Activated T-helper 1 cell treated with anti-CD3 and anti-CD28 coated beads, Interleukin-12 subunit alpha, Interleukin-12 subunit beta, Interleukin-2, Interleukin-4 antibody, amounts not matched to agents 30 ng/mL and 10 ng/mL and 1 ng/mL, durations not matched to agents 14 hours and 24 hours and 36 hours (primary cell): ENCODE measurements around the gene CLDN15. TPM values are rescaled to one million over a fixed set of nuclear protein-coding genes. Genes with fewer than 3 reads are reported as not detected.
"Not testable (repeated sequence)": the region's sequence is repeated elsewhere in the genome, so short reads cannot be mapped to it uniquely, and the experiment has no call there.

ENCODE experiments used
- DNase-seq: peaks from one replicate; pipeline ENCODE4 v3.0.0; 2021; ENCODE audit warnings: low spot score
- H3K27ac Mint-ChIP-seq: one replicate; pipeline ENCODE4 v1.8.0; 2021; ENCODE audit warnings: mild to moderate bottlenecking, mixed read lengths
- H3K27me3 Mint-ChIP-seq: one replicate; pipeline ENCODE4 v1.8.0; 2022; ENCODE audit warnings: mild to moderate bottlenecking, moderate library complexity, mixed read lengths; ENCODE audit not compliant: insufficient read depth
- H3K36me3 Mint-ChIP-seq: one replicate; pipeline ENCODE4 v1.8.0; 2021; ENCODE audit warnings: low read depth, mixed read lengths
- H3K4me1 Mint-ChIP-seq: one replicate; pipeline ENCODE4 v1.8.0; 2021; ENCODE audit warnings: low read depth, mixed read lengths
- H3K4me3 Mint-ChIP-seq: one replicate; pipeline ENCODE4 v1.8.0; 2021; ENCODE audit warnings: mild to moderate bottlenecking, moderate library complexity, mixed read lengths
- H3K9me3 Mint-ChIP-seq: one replicate; pipeline ENCODE4 v1.8.0; 2021; ENCODE audit warnings: mixed read lengths
- intact Hi-C: fragments of 100-400 bp; cut with micrococcal nuclease; formaldehyde crosslinking; loops from one replicate; pipeline ENCODE4 v1.15.1; 2024
- total RNA-seq: library from RNA; stranded (reverse); gene quantifications from 2 replicates; pipeline ENCODE4 v1.2.3, GENCODE V29; 2022

CLDN15 gene
- total RNA-seq, 1 donor from 2014 or later, result 19.0 TPM

DNA sequence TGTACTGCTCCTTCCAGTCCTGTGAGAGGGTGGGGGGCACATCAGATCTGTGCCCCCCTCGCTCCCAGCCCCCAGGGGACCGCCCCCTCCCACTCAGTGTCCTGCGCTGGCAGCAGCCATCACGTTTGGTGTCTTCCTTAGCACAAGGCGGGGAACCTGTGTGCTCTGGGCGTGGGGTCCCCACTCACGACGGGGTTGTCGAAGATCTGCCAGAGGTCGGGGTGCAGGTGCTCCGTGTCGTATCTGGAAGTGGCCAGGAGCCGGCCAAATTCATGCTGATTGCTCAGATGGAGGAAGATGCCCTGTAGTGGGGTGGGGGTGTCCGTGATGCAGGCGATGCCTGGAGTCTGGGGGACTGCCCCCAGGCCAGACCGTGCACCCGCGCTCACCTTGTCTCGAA lies 27.5 kb downstream of the CLDN15 start:
- Mint-ChIP-seq H3K4me3 (no peak overlapping the region), H3K9me3 (no peaks in the 10 kb centered on the region), H3K4me1 (no peaks in the 10 kb centered on the region), H3K36me3 (peaks cover 13% of the 10 kb centered on the region), H3K27ac (no peak overlapping the region), H3K27me3 (no peaks in the 10 kb centered on the region)
- intact Hi-C loops, result no loop called here
- no peak for DNase-seq

DNA sequence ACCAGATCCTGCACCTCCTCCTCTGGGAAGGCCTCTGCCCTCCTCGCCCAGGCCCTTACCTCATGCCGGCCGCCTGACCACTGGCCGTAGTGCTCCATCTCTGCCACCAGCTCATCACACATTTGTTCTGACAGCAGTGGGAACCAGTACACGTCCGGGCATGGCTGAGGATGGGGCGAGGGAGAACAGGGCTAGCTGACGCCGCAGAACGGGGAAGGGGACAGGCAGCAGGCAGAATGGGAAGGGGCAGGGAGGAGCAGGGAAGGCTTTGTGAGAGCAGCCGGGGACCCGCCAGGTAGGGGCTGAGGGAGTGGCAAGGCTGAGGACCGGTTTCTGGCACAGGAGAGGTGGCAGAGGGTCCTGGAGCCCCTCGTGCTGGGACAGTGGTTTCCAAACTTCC lies 28.8 kb downstream of the CLDN15 start:
- no peak for DNase-seq
- Mint-ChIP-seq H3K27ac (no peak overlapping the region), H3K4me3 (no peak overlapping the region), H3K4me1 (peaks cover 6% of the 10 kb centered on the region), H3K27me3 (peaks cover under 1% of the 10 kb centered on the region), H3K36me3 (peaks cover 9% of the 10 kb centered on the region), H3K9me3 (no peaks in the 10 kb centered on the region)
- intact Hi-C loops, result no loop called here

DNA sequence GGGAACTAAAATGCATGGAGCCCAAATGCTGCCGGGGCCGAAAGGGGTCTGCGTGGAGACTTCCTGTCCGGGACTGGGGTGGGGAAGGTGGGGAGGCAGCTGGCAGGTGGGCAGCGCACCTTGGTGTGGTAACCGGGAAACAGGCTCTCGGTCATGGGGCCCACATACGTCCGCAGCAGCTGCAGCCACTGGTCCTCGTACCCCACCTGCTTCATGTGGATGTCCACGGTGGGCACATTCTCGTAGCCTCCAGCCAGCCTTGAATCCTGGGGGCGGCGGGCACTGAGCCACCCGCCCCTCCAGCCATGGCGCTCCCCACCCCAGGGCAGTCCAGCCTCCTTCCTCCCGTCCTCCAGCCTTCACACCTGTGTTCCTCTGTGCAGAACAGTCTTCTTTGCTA lies 30.1 kb downstream of the CLDN15 start:
- peaks cover 9% of the 10 kb centered on the region for H3K27me3 Mint-ChIP-seq

DNA sequence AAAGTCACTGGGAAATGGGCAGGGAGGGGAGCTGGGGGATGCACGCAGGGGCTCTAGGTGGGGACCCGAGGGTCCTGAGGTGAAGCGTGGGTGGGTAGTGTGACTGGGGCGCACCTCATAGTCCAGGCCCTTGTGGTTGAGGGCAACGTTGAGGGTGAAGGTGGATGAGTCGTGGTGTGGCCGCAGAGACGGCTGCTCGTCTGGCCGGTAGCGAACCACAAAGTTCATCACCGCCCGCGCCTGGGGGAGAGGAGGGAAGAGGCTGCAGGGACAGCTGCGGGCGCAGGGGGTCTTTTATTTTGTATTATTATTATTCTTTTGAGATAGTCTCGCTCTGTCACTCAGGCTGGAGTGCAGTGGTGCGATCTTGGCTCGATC lies 30.9 kb downstream of the CLDN15 start:
- intact Hi-C loops, result no loop called here
- H3K4me1 Mint-ChIP-seq, result peaks cover 8% of the 10 kb centered on the region
- no peaks in the 10 kb centered on the region for H3K9me3 Mint-ChIP-seq
- no peak overlapping the region for H3K4me3 Mint-ChIP-seq
- peaks cover 9% of the 10 kb centered on the region for H3K36me3 Mint-ChIP-seq
- peaks cover 10% of the 10 kb centered on the region for H3K27me3 Mint-ChIP-seq
- no peak for DNase-seq
- no peak overlapping the region for H3K27ac Mint-ChIP-seq

More for the DNA sequence above, 30.1 kb downstream of the CLDN15 start:
- no peaks in the 10 kb centered on the region for H3K9me3 Mint-ChIP-seq
- H3K27ac Mint-ChIP-seq, result no peak overlapping the region
- intact Hi-C loops, result no loop called here
- peaks cover 8% of the 10 kb centered on the region for H3K4me1 Mint-ChIP-seq
- DNase-seq, result no peak
- H3K4me3 Mint-ChIP-seq, result no peak overlapping the region
- peaks cover 9% of the 10 kb centered on the region for H3K36me3 Mint-ChIP-seq

DNA sequence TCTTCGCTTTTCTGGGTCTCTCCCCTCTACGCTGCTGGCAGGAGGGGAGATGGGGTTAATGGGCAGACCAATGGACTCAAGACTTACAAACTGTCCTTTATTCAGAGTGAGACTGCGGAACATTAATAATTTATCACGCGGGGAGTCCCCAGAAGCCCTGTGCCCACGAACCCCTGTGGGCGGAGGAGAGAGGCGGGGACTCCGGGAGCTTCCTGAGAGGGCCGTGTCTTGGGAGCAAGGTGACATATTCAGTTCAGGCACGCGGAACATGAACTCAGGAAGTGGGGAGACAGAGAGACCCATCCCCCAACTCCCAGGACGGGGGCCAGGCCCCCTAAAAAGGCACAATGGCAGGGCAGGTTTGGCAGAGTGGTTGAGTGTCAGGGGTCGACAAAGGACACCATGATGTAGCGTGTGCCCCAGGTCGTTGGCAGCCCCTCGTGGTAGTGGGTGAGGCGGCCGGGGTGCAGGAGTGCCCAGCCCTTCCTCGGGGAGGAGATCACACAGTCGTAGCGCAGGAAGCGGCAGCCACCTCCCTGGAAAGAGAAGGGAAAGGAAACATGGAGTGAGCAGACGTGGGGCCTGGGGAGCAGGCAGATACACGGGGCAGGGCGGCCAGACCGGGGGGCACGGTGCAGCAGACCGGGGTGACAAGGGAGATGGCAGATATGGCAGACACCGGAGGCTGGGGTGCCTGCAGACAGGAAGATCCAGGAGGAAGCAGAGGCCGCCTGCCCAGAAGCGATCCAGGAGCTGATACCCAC lies 31.5 kb downstream of the CLDN15 start:
- Mint-ChIP-seq H3K9me3 (no peaks in the 10 kb centered on the region), H3K27ac (no peak overlapping the region), H3K36me3 (peaks cover 9% of the 10 kb centered on the region)

DNA sequence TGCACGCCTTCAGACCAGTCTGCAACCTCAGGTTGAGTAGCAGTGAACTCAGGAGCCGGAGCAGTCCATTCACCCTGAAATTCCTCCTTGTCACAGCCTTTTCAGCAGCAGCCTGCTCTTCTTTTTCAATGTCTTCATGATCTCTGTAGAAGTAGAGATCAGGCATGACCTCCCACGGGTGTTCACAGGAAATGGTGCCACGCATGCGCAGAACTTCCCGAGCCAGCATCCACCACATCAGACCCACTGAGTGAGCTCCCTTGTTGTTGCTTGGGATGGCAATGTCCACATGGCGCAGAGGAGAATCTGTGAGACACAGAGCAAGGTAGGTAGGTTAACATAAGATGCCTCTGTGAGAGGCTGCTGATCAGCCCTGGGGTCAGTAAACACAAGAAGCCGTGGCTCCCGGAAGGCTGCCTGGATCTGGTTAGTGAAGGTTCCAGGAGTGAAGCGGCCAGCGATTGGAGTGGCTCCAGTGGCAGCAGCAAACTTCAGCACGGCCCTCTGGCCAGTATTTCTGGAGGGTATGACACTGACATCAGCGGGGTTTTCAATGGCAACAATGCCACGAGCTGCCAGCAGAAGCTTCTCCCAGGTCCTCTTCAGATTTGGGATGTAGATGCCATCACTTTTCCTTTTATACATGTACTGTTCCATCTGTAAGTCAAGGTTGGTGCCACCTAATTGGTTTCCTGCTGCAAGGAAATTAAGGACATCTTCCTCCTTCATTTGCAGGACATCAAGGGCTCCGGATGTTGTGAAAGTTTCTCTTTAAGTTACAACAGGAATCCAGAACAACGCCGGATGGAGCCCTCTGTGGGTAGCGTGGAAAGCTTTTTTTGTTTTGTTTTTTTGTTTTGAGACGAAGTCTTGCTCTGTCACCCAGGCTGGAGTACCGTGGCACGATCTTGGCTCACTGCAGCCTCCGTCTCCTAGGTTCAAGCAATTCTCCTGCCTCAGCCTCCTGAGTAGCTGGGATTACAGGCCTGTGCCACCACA lies 33.6 kb downstream of the CLDN15 start:
- Mint-ChIP-seq H3K27me3 (peaks cover 23% of the 10 kb centered on the region), H3K27ac (peak overlapping the region; percentile 78), H3K4me3 (peak overlapping the region; percentile 65)
- DNase-seq, result peak; percentile 11
- H3K36me3 Mint-ChIP-seq, H3K4me1 Mint-ChIP-seq, intact Hi-C loops, H3K9me3 Mint-ChIP-seq: not testable (repeated sequence)

More for the DNA sequence above, 31.5 kb downstream of the CLDN15 start:
- Mint-ChIP-seq H3K4me3 (no peak overlapping the region), H3K27me3 (peaks cover 13% of the 10 kb centered on the region), H3K4me1 (peaks cover 8% of the 10 kb centered on the region)
- intact Hi-C loops, result no loop called here
- no peak for DNase-seq

DNA sequence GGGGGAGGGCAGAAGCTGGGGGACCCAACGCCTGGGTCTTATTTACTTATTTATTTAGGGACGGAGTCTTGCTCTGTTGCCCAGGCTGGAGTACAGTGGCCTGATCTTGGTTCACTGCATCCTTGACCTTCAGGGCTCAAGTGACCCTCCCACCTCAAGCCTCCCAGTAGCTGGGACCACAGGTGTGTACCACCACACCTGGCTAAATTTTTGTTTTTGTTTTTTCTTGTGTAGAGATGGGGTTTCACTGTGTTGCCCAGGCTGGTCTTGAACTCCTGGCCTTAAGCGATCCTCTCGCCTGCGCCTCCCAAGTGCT lies 35.0 kb downstream of the CLDN15 start:
- Mint-ChIP-seq H3K9me3 (no peaks in the 10 kb centered on the region), H3K27me3 (peaks cover 25% of the 10 kb centered on the region), H3K36me3 (no peaks in the 10 kb centered on the region), H3K4me3 (no peak overlapping the region), H3K4me1 (peaks cover 8% of the 10 kb centered on the region), H3K27ac (no peak overlapping the region)
- intact Hi-C loops, result no loop called here
- DNase-seq, result no peak

DNA sequence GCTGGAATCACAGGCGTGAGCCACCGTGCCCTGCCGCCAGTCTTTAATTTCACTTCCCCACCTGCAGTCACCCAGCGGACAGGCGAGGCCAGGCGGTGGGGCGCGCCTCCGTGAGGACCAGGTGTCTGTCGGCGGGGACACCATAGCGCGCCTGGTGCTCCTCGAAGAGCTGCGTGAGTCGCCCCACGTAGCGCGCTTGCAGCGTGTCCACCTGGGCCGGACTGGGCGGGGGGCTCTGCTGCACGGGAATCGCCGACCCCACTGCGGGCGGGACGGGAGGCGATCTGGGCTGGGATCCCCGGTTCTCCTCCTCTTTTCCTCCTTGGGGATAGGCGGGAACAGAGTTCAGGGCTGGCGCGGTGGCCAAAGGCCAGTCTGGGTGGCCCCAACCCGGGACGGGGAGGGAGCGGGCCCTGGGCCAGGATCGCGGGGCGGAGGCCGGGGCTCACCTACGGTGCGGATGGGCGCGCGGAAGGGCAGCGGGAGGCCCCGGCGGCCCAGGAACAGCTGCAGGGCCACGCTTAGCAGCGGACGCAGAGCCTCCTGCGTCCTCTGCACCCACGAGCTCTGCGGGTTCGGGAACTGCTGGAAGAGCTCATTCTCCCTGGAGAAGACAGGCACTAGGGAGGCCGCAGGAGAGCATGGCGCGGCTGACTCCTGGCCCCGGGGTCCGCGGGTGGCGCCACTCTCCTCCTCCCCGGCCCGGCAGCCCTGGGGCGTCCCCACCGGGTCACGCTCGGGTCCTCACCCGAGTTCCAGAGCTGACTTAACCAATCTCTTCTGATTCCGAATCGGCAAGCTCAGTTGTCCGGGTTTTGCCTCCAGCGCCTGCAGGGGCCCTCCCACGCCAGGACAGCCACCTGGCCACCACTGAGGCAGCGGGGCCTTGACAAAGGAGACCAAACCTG lies 35.7 kb downstream of the CLDN15 start:
- Mint-ChIP-seq H3K4me1 (peaks cover 8% of the 10 kb centered on the region), H3K4me3 (no peak overlapping the region)

DNA sequence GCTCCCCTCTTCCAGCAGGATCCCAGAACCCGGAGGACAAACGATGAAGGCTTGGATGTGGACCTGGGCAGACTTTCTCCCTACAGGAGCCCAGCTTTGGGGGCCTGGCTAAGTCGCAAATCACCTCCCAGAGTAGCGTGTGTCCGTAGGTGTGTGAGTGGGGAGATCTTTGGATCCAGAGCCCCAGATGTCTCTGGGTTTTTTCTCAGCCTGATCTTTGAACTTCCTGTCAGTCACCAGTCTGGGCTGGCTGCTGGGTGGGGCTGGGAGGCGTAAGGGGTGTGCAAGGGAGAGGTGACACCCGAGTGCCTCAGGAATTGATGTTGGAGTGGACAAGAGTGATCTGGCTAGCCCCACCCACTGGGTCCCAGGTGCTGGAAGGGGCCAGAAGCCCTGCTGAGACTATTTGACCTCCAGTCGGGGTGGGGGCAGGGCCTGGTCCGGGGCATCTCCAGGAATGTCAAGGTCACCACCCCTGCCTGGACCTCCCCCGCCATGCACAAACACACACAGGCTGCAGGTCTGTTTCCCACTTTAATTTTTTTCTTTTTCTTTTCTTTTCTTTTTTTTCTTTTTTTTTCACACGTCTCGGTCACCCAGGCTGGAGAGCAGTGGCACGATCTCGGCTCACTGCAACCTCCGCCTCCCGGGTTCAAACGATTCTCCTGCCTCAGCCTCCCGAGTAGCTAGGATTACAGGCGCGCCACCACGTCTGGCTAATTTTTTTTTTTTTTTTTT lies 36.6 kb downstream of the CLDN15 start, which contains the start of gene MOGAT3:
Gene MOGAT3 (minus strand): TSS at position 175 of the 738 bp plus-strand sequence. CDS start 182 bp downstream, outside the sequence.
- H3K27me3 Mint-ChIP-seq, result peaks cover 29% of the 10 kb centered on the region
- intact Hi-C loops, result no loop called here
- H3K4me1 Mint-ChIP-seq, result peaks cover 8% of the 10 kb centered on the region
- H3K9me3 Mint-ChIP-seq, result no peaks in the 10 kb centered on the region
- no peak for DNase-seq
- H3K36me3 Mint-ChIP-seq, result no peaks in the 10 kb centered on the region
- H3K4me3 Mint-ChIP-seq, result no peak within 1 kb of the TSS
- no peak within 1 kb of the TSS for H3K27ac Mint-ChIP-seq

More for the DNA sequence above, 35.7 kb downstream of the CLDN15 start:
- Mint-ChIP-seq H3K9me3 (no peaks in the 10 kb centered on the region), H3K27me3 (peaks cover 29% of the 10 kb centered on the region), H3K27ac (no peak overlapping the region), H3K36me3 (no peaks in the 10 kb centered on the region)
- intact Hi-C loops, result no loop called here
- no peak for DNase-seq

DNA sequence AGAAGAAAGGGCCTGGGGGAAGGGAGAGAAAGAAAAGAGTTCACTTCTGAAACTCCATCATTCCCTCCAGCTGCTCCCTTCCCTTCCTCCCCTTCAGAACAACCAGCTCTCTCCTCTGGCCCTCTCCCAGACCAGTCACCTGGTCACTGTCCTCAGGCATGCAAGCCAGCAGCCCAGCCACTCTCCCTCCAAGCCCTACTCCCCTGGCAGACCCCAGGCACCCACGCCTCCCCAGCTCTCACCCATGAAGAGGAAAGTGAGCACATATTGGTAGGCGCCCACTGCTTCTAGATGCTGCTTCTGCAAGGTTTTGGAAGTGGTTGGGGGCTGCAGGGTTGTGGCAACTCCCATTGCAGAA lies 37.1 kb downstream of the CLDN15 start:
- intact Hi-C loops, result no loop called here
- Mint-ChIP-seq H3K27ac (no peak overlapping the region), H3K4me1 (peaks cover 8% of the 10 kb centered on the region), H3K36me3 (no peaks in the 10 kb centered on the region), H3K9me3 (no peaks in the 10 kb centered on the region), H3K27me3 (peaks cover 29% of the 10 kb centered on the region), H3K4me3 (no peak overlapping the region)
- DNase-seq, result no peak

DNA sequence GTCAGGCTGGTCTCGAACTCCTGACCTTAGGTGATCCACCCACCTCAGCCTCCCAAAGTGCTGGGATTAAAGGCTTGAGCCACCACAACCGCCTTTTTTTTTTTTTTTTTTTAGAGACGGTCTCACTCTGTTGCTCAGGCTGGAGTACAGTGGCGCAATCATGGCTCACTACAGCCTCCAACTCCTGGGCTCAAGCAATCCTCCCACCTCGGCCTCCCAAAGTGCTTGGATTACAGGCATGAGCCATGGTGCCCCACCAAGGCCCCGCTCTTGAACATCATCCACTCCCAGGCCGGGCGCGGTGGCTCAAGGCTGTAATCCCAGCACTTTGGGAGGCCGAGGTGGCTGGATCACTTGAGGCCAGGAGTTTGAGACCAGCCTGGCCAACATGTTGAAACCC lies 38.1 kb downstream of the CLDN15 start:
- H3K36me3 Mint-ChIP-seq, H3K4me1 Mint-ChIP-seq, intact Hi-C loops, H3K27ac Mint-ChIP-seq, DNase-seq, H3K9me3 Mint-ChIP-seq, H3K4me3 Mint-ChIP-seq: not testable (repeated sequence)
- peaks cover 29% of the 10 kb centered on the region for H3K27me3 Mint-ChIP-seq

DNA sequence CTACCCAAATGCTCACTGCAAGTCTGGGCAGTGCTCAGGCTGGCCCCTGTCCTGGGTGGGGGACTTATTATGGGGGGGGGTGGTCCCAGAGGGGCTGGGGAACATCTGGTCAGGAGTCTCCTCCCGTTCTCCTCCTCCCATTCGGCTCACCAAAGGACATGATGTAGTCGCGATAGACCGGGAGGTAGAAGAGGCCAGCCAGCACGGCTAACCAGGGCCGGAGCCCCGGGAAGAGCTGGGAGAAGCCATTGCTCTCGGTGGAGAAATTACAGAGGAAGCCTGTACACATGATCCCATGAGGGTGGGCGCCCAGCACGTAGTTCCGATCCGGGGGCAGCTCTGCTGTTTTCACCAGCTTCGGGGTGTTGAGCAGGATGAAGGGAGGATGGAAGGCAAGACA lies 39.1 kb downstream of the CLDN15 start:
- no peak overlapping the region for H3K4me3 Mint-ChIP-seq
- no peaks in the 10 kb centered on the region for H3K4me1 Mint-ChIP-seq
- H3K9me3 Mint-ChIP-seq, result no peaks in the 10 kb centered on the region
- intact Hi-C loops, result no loop called here
- no peak for DNase-seq
- H3K27me3 Mint-ChIP-seq, result peaks cover 27% of the 10 kb centered on the region
- no peaks in the 10 kb centered on the region for H3K36me3 Mint-ChIP-seq
- no peak overlapping the region for H3K27ac Mint-ChIP-seq
